T-helper 17 cell (primary cell): ENCODE data around the gene ETNK1. TPM values are rescaled to one million over a fixed set of nuclear protein-coding genes. Genes with fewer than 3 reads are reported as not detected.

ENCODE experiments used
- ATAC-seq: fragments of 150-1000 bp; cut with Tn5 transposase; 2 replicates; pipeline ENCODE4 v1.10.0; 2021; ENCODE audit warnings: mild to moderate bottlenecking, moderate library complexity
- DNase-seq, 3 donors: peaks; one replicate each; pipeline versions ENCODE4 v3.0.0 to v3.0.0-alpha.2; 2020 to 2021
- H3K9me3 ChIP-seq: one replicate; pipeline ENCODE4 v1.7.0; 2013; ENCODE audit warnings: low read length, mild to moderate bottlenecking; ENCODE audit not compliant: control insufficient read depth, poor library complexity, severe bottlenecking
- H3K27ac Mint-ChIP-seq: one replicate; pipeline ENCODE4 v1.8.0; 2022; ENCODE audit warnings: mild to moderate bottlenecking, moderate library complexity, mixed read lengths
- H3K27me3 Mint-ChIP-seq: one replicate; pipeline ENCODE4 v1.8.0; 2022; ENCODE audit warnings: mixed read lengths
- H3K36me3 Mint-ChIP-seq: one replicate; pipeline ENCODE4 v1.8.0; 2022; ENCODE audit warnings: low read depth, mixed read lengths
- H3K4me1 Mint-ChIP-seq: one replicate; pipeline ENCODE4 v1.8.0; 2022; ENCODE audit warnings: mild to moderate bottlenecking, mixed read lengths
- H3K4me3 Mint-ChIP-seq: one replicate; pipeline ENCODE4 v1.8.0; 2022; ENCODE audit warnings: mild to moderate bottlenecking, moderate library complexity, mixed read lengths
- total RNA-seq, 4 donors: library from RNA in 2 of 4; stranded (reverse) in 2 of 4; gene quantifications; one replicate each; pipeline ENCODE4 v1.2.3 and lab custom pipeline; 2022 to 2026

ETNK1 gene
- total RNA-seq, 2 donors from 2014 or later: 52.0 to 52.9 TPM

DNA sequence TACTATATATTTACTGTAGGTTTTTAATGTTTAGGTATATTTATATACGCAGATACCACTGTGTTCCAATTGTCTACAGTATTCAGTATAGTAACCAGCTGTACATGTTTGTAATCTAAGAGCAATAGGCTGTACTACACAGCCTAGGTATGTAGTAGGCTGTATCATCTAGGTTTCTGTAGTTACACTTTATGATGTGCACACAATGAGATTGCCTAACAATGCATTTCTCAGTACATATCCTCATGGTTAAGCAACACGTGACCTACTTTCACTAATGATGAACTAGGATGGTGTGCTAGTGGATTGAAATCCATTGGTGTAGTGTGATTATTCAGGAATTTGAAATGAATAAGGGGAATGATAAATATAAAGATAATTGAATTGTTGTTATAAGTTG lies 77.7 kb downstream of the ETNK1 start:
- ATAC-seq: no peak

DNA sequence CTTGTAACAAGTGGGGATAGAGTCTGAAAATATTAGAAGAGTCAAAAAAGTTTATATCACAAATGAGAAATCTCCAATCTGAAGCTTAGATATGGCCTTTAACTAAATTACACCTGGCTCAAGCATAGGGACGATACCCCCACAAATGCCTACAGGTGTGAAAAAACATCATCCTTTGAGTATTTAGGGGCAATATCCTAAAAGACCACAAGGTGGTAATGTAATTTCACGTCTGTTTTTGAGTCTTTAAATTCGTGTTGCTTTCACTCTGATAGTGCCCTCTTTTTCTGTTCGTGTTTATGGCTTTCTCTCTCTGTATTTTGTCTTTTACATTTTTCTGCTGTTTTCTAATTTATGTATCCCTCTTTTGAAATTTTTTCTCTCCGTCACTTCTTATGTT lies 84.3 kb downstream of the ETNK1 start:
- no peaks in the 10 kb centered on the region for H3K9me3 ChIP-seq
- DNase-seq (no peak), ATAC-seq (no peak)
- Mint-ChIP-seq H3K27ac (no peak overlapping the region), H3K27me3 (peaks cover 18% of the 10 kb centered on the region), H3K36me3 (peaks cover 2% of the 10 kb centered on the region), H3K4me1 (peaks cover 17% of the 10 kb centered on the region), H3K4me3 (no peak overlapping the region)

More for the DNA sequence above, 77.7 kb downstream of the ETNK1 start:
- no peak for DNase-seq
- no peak overlapping the region for H3K4me3 Mint-ChIP-seq
- H3K27ac Mint-ChIP-seq: no peak overlapping the region
- H3K9me3 ChIP-seq: no peaks in the 10 kb centered on the region
- no peaks in the 10 kb centered on the region for H3K4me1 Mint-ChIP-seq
- H3K27me3 Mint-ChIP-seq: peaks cover 2% of the 10 kb centered on the region
- no peaks in the 10 kb centered on the region for H3K36me3 Mint-ChIP-seq

GRCh38 chr12:22712083-22712482 lies 87.1 kb downstream of the ETNK1 start:
- Mint-ChIP-seq H3K4me1 (peaks cover 17% of the 10 kb centered on the region), H3K36me3 (peaks cover 2% of the 10 kb centered on the region), H3K4me3 (no peak overlapping the region), H3K27ac (no peak overlapping the region), H3K27me3 (peaks cover 28% of the 10 kb centered on the region)
- no peaks in the 10 kb centered on the region for H3K9me3 ChIP-seq
- ATAC-seq: no peak
- no peak for DNase-seq

DNA sequence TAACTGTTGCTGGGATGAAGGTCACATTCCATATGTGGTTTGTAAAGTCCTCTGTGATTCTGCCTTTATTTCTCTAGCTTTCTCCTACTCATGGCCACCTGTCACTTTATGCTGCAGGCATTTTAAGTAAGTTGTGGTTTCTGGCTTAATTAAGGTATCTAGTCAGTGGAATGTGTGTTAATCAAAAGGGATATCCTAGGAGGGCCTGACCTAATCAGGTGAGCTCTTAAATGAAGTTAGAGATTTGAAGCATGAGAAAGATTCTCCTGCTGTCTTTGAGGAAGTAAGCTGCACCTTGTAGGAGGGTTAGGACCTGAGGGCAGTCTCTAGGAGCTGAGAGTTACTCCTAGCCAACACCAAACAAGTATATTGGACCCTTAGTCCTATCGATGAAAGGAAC lies 90.3 kb downstream of the ETNK1 start:
- DNase-seq (no peak), ATAC-seq (no peak)
- Mint-ChIP-seq H3K4me3 (no peak overlapping the region), H3K36me3 (no peaks in the 10 kb centered on the region), H3K27ac (no peak overlapping the region), H3K27me3 (peaks cover 25% of the 10 kb centered on the region), H3K4me1 (peaks cover 14% of the 10 kb centered on the region)
- no peaks in the 10 kb centered on the region for H3K9me3 ChIP-seq

GRCh38 chr12:22719745-22720144 lies 94.8 kb downstream of the ETNK1 start:
- no peak overlapping the region for H3K4me3 Mint-ChIP-seq
- H3K27me3 Mint-ChIP-seq: peaks cover 63% of the 10 kb centered on the region
- H3K4me1 Mint-ChIP-seq: no peaks in the 10 kb centered on the region
- no peak for DNase-seq
- no peak for ATAC-seq
- H3K27ac Mint-ChIP-seq: no peak overlapping the region
- no peaks in the 10 kb centered on the region for H3K36me3 Mint-ChIP-seq
- no peaks in the 10 kb centered on the region for H3K9me3 ChIP-seq

GRCh38 chr12:22722081-22722480 lies 97.1 kb downstream of the ETNK1 start:
- Mint-ChIP-seq H3K4me1 (no peaks in the 10 kb centered on the region), H3K36me3 (no peaks in the 10 kb centered on the region), H3K4me3 (no peak overlapping the region), H3K27ac (no peak overlapping the region), H3K27me3 (peaks cover 66% of the 10 kb centered on the region)
- ATAC-seq: no peak
- DNase-seq: no peak
- H3K9me3 ChIP-seq: no peaks in the 10 kb centered on the region

DNA sequence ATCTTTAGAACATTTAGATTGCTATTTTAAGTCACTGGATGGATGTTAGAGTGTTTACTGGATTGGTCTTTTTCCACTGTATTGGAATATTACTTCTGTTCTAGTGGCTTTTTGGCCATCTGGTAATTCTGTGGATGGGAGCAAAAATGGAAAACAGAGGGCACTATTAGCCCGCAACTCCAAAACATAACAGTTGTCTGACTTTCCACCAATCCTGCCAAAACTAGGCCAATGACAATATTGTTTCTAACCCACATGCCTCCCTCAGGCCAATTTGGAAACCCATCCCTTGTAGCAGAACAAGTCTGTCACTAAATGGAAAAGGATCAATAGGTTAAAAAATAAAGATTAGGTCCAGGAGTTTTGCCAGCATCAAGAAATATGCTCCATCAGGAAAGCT lies 97.8 kb downstream of the ETNK1 start:
- Mint-ChIP-seq H3K27ac (no peak overlapping the region), H3K27me3 (peaks cover 66% of the 10 kb centered on the region), H3K4me1 (no peaks in the 10 kb centered on the region), H3K36me3 (no peaks in the 10 kb centered on the region), H3K4me3 (no peak overlapping the region)
- DNase-seq: no peak
- no peaks in the 10 kb centered on the region for H3K9me3 ChIP-seq
- ATAC-seq: no peak

GRCh38 chr12:22728987-22729386 lies 104.0 kb downstream of the ETNK1 start:
- no peak overlapping the region for H3K27ac Mint-ChIP-seq
- ATAC-seq (no peak), DNase-seq (no peak)
- H3K4me1 Mint-ChIP-seq: peaks cover 2% of the 10 kb centered on the region
- H3K9me3 ChIP-seq: no peaks in the 10 kb centered on the region
- H3K36me3 Mint-ChIP-seq: no peaks in the 10 kb centered on the region
- H3K4me3 Mint-ChIP-seq: no peak overlapping the region
- peaks cover 39% of the 10 kb centered on the region for H3K27me3 Mint-ChIP-seq

DNA sequence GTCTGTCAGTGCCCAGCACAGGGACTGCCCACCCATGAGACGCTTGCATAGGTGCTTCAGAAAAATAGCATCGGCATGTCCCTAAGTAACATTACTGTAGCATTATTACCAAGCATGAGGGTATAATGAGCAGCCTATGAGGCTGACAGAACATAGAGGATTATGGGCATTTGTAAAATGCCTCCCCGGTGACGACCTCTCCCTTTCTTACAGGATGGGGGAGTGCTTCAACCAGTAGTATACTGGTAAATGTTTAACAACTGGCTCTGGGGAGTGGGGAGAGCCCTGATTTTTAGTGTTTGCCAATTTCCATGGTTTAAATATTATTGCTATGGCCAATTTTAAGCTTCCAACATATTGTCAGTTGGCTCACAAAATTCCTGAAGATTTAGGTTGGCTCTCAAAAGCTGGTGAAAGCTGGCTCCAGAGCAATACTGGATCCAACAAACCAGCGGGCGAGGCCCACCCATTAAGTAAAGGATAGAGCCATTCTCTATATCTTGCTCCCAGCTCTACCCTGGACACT lies 104.5 kb downstream of the ETNK1 start:
- no peaks in the 10 kb centered on the region for H3K36me3 Mint-ChIP-seq
- H3K27ac Mint-ChIP-seq: no peak overlapping the region
- H3K27me3 Mint-ChIP-seq: peaks cover 34% of the 10 kb centered on the region
- no peak for DNase-seq
- no peak overlapping the region for H3K4me3 Mint-ChIP-seq
- no peak for ATAC-seq
- H3K4me1 Mint-ChIP-seq: peaks cover 2% of the 10 kb centered on the region
- no peaks in the 10 kb centered on the region for H3K9me3 ChIP-seq

DNA sequence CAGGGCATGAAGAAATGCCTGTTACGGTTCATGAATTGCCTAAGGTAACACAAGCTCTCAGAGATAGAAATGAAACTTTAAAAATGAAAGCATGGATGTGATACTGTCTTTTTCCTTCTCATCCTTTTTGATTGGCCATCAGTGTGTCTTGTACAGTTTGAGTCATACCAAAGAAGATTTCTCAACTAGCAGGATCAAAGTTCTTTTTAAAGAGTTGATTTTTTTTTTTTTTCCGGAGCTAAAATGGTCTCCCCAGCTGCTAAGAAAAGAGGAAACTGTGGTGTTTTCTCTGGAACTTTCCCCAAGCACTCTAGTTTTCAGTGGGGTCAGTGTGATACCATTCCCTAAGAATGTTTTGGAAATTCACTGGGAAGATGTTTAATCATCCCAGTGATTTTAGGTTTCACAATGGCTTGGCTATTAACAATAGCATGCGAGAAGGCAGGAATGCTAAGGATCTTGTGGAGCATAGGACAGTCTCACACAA lies 105.0 kb downstream of the ETNK1 start:
- H3K27me3 Mint-ChIP-seq: peaks cover 34% of the 10 kb centered on the region
- DNase-seq (no peak), ATAC-seq (no peak)
- peaks cover 2% of the 10 kb centered on the region for H3K4me1 Mint-ChIP-seq
- no peak overlapping the region for H3K27ac Mint-ChIP-seq
- H3K9me3 ChIP-seq: no peaks in the 10 kb centered on the region
- H3K4me3 Mint-ChIP-seq: no peak overlapping the region
- no peaks in the 10 kb centered on the region for H3K36me3 Mint-ChIP-seq

DNA sequence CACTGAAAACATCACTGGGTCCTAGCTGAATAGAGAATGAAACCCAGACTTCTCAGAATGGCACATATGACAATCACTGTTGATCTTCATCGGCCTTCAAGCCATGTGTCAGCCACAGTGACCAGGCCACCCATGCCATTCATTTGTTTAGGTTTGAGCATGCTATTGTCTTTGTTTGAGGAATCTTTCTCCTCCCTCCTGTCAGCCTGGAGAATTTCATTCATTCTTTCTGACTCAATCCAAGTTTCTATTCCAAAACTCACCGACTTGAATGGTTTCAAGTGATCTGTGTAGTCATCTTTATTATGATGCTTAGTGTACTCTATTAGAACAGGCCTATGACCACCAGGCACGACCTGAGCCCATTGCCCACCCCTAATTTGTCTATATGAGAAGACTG lies 106.3 kb downstream of the ETNK1 start:
- H3K4me1 Mint-ChIP-seq: peaks cover 2% of the 10 kb centered on the region
- no peak overlapping the region for H3K4me3 Mint-ChIP-seq
- ATAC-seq (no peak), DNase-seq (no peak)
- H3K27ac Mint-ChIP-seq: no peak overlapping the region
- H3K9me3 ChIP-seq: no peaks in the 10 kb centered on the region
- H3K27me3 Mint-ChIP-seq: peaks cover 27% of the 10 kb centered on the region
- no peaks in the 10 kb centered on the region for H3K36me3 Mint-ChIP-seq

GRCh38 chr12:22733756-22734155 lies 108.8 kb downstream of the ETNK1 start:
- peaks cover 2% of the 10 kb centered on the region for H3K4me1 Mint-ChIP-seq
- ATAC-seq (no peak), DNase-seq (no peak)
- no peaks in the 10 kb centered on the region for H3K36me3 Mint-ChIP-seq
- H3K4me3 Mint-ChIP-seq: no peak overlapping the region
- no peak overlapping the region for H3K27ac Mint-ChIP-seq
- H3K9me3 ChIP-seq: no peaks in the 10 kb centered on the region
- peaks cover 21% of the 10 kb centered on the region for H3K27me3 Mint-ChIP-seq

DNA sequence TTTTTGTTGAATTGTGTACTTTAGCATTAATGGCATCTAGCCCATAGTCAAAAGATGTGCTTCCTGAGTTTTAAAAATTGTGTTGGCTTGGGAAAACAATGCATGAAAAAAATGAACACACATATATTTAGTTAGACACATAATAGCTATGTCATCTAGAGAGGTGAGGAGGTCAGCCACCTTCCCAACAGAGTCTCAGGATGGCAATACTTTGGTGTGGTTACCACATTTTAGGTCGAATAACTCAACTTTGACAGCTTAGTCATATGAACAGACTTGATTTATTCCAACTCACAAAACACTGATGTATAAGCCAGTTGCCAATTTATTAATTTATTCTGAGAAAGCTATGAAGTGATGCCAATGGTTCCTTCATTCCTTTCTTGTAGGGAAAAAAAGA lies 114.0 kb downstream of the ETNK1 start:
- Mint-ChIP-seq H3K4me3 (no peak overlapping the region), H3K27ac (no peak overlapping the region), H3K27me3 (peaks cover 7% of the 10 kb centered on the region), H3K4me1 (peaks cover 3% of the 10 kb centered on the region), H3K36me3 (peaks cover 2% of the 10 kb centered on the region)
- no peaks in the 10 kb centered on the region for H3K9me3 ChIP-seq
- no peak for ATAC-seq
- no peak for DNase-seq
